D721Med (cell line): ENCODE results near the gene CENATAC.
A peak's percentile ranks its signal among the peaks of the same experiment; 100 is the strongest.
"Not testable (repeated sequence)": the region's sequence is repeated elsewhere in the genome, so short reads cannot be mapped to it uniquely, and the experiment has no call there.

Source experiments
- DNase-seq: peaks from one replicate; pipeline ENCODE4 v3.0.0; 2011; ENCODE audit warnings: low spot score; ENCODE audit not compliant: insufficient read length
- FAIRE-seq: peaks from 2 replicates; lab custom pipeline; 2011; peaks lifted over from hg19 to GRCh38; lab: Jason Lieb, UNC
- TF ChIP-seq, protein P1 (sequence below): IDR thresholded peaks from 2 replicates; pipeline ENCODE4 v1.5.1; 2012; ENCODE audit warnings: mild to moderate bottlenecking, control low read depth; ENCODE audit not compliant: insufficient read depth; ENCODE audit errors: missing control alignments

Gene CENATAC

DNA sequence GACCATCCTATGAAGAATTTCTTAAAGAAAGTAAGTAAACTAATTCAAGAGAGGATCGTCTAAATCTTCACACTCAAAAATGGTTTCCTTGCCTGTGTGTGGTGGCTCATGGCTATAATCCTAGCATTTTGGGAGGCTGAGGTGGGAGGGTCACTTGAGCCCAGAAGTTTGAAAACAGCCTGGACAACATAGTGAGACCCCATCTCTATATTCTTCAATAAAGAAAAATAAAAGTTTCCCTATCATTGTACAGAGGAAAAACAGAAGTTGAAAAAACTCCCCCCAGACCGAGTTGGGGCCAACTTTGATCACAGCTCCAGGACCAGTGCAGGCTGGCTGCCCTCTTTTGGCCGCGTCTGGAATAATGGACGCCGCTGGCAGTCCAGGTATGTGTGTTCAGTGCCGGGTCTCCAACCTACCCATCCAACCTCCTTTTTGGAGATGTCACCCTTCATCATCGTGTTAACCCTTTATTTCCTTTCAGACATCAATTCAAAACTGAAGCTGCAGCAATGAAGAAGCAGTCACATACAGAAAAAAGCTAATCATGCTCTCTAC lies 17.2 kb downstream of the CENATAC start:
- TF ChIP-seq, protein P1, sequence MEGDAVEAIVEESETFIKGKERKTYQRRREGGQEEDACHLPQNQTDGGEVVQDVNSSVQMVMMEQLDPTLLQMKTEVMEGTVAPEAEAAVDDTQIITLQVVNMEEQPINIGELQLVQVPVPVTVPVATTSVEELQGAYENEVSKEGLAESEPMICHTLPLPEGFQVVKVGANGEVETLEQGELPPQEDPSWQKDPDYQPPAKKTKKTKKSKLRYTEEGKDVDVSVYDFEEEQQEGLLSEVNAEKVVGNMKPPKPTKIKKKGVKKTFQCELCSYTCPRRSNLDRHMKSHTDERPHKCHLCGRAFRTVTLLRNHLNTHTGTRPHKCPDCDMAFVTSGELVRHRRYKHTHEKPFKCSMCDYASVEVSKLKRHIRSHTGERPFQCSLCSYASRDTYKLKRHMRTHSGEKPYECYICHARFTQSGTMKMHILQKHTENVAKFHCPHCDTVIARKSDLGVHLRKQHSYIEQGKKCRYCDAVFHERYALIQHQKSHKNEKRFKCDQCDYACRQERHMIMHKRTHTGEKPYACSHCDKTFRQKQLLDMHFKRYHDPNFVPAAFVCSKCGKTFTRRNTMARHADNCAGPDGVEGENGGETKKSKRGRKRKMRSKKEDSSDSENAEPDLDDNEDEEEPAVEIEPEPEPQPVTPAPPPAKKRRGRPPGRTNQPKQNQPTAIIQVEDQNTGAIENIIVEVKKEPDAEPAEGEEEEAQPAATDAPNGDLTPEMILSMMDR = peak; percentile 7
- FAIRE-seq = no peak
- no peak for DNase-seq

GRCh38 chr11:119016216-119017009 lies 18.5 kb downstream of the CENATAC start:
- FAIRE-seq = no peak
- TF ChIP-seq, protein P1 = no peak
- DNase-seq = no peak

- not testable (repeated sequence) for DNase-seq, FAIRE-seq
Measured at GRCh38 chr11:119017377-119017776, 19.4 kb downstream of the CENATAC start.

GRCh38 chr11:119018074-119018938 lies 20.4 kb downstream of the CENATAC start, which contains the start of the genes RPS25 and TRAPPC4:
TSS of gene RPS25 (minus strand) at chr11:119018343. CDS start at chr11:119018284, 59 bp downstream.
TSS of gene TRAPPC4 (plus strand) at chr11:119018766. CDS start at chr11:119018796, 30 bp downstream.
- no peak for FAIRE-seq
- TF ChIP-seq, protein P1 = no peak
- DNase-seq = peak; percentile 90

DNA sequence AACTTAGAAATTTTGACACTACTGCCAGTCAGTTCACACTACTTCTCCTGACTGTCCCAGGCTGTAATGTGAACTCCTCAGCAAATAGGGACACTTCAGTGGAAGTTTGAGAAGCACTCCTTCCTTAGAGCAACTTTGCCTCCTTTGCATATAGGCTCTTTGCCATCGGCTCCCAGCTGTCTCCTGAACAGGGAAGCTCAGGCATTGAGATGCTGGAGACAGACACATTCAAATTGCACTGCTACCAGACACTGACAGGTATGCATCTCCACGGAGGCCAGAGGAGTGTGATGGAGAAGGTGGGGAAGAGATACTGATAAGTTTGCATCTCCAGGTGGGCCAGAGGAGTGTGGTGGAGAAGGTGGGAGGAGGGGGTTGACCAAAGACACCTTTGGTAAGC lies 22.1 kb downstream of the CENATAC start:
- FAIRE-seq (no peak), DNase-seq (no peak)
- TF ChIP-seq, protein P1 = no peak

DNA sequence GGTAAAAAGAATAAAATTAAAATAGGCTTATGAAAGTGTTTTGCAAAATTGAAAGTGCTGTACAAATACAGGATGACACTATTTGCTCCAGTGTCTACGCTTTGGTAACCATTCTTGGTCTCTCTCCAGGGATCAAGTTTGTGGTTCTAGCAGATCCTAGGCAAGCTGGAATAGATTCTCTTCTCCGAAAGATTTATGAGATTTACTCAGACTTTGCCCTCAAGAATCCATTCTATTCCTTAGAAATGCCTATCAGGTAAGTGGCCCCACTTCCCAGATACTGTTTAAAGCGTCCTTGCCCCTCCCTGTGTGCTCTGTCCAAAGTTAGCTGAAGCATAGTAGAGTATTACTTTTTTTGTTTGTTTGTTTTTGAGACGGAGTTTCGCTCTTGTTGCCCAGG lies 23.7 kb downstream of the CENATAC start:
- DNase-seq (no peak), FAIRE-seq (no peak)

More for the DNA sequence above, 23.7 kb downstream of the CENATAC start:
- TF ChIP-seq, protein P1 = no peak
